ENCODE measurements around the gene ZC2HC1C. TPM values are rescaled to one million over a fixed set of nuclear protein-coding genes. Genes with fewer than 3 reads are reported as not detected.

The ZC2HC1C gene
- total RNA-seq, 2 experiments from 2014 or later = 0.41 to 0.45 TPM

- Mint-ChIP-seq H3K9me3 (no peaks in the 10 kb centered on the region), H3K4me1 (ENCODE audit: low read depth) (peaks cover 12% of the 10 kb centered on the region), H3K27ac (peak overlapping the region; percentile 7), H3K36me3 (ENCODE audit: low read depth) (peaks cover 43% of the 10 kb centered on the region), H3K4me3 (no peak overlapping the region), H3K27me3 (no peaks in the 10 kb centered on the region)
- intact Hi-C loops (cut with micrococcal nuclease) = no loop called here
- ATAC-seq (peak; percentile 72), DNase-seq (no peak)
- ChIA-PET CTCF (no interaction called here), POLR2A (no interaction called here)
- no peak for TF ChIP-seq CTCF (IDR thresholded peaks at IDR 0.05)
These were observed 44.6 kb downstream of the ZC2HC1C start for GRCh38 chr14:75113932-75114539.

GRCh38 chr14:75119056-75119455, 49.6 kb downstream of the ZC2HC1C start:
- CTCF ChIA-PET = interaction anchor here (1.8 kb wide), 1 partner anchor 31 kb away, joined by 4 read pairs; no protein-coding TSS in a partner anchor

GRCh38 chr14:75120541-75121291, 51.3 kb downstream of the ZC2HC1C start:
- CTCF ChIA-PET = interaction anchor here (1.8 kb wide), 1 partner anchor 33 kb away, joined by 4 read pairs; no protein-coding TSS in a partner anchor
- no peak for TF ChIP-seq CTCF (IDR thresholded peaks at IDR 0.05)
- Mint-ChIP-seq H3K4me3 (no peak overlapping the region), H3K27me3 (no peaks in the 10 kb centered on the region), H3K27ac (no peak overlapping the region), H3K9me3 (no peaks in the 10 kb centered on the region), H3K4me1 (ENCODE audit: low read depth) (peaks cover 34% of the 10 kb centered on the region), H3K36me3 (ENCODE audit: low read depth) (peaks cover 34% of the 10 kb centered on the region)
- ATAC-seq (no peak), DNase-seq (no peak)
- POLR2A ChIA-PET = no interaction called here
- intact Hi-C loops (cut with micrococcal nuclease) = no loop called here

More at GRCh38 chr14:75119056-75119455, 49.6 kb downstream of the ZC2HC1C start:
- Mint-ChIP-seq H3K36me3 (ENCODE audit: low read depth) (peaks cover 34% of the 10 kb centered on the region), H3K4me3 (no peak overlapping the region), H3K9me3 (no peaks in the 10 kb centered on the region), H3K4me1 (ENCODE audit: low read depth) (peaks cover 24% of the 10 kb centered on the region), H3K27me3 (no peaks in the 10 kb centered on the region), H3K27ac (no peak overlapping the region)
- no peak for DNase-seq
- no peak for ATAC-seq
- intact Hi-C loops (cut with micrococcal nuclease) = no loop called here
- TF ChIP-seq CTCF (IDR thresholded peaks at IDR 0.05) = no peak
- POLR2A ChIA-PET = no interaction called here

- no peak overlapping the region for H3K27ac Mint-ChIP-seq
- no peak for TF ChIP-seq CTCF (IDR thresholded peaks at IDR 0.05)
- H3K27me3 Mint-ChIP-seq = no peaks in the 10 kb centered on the region
- no peaks in the 10 kb centered on the region for H3K9me3 Mint-ChIP-seq
- intact Hi-C loops (cut with micrococcal nuclease) = no loop called here
- H3K36me3 Mint-ChIP-seq (ENCODE audit: low read depth) = peaks cover 32% of the 10 kb centered on the region
- CTCF ChIA-PET = interaction anchor here (1.2 kb wide), 1 partner anchor 181 kb away, joined by 3 read pairs; no protein-coding TSS in a partner anchor
- H3K4me3 Mint-ChIP-seq = no peak overlapping the region
- DNase-seq (no peak), ATAC-seq (no peak)
- peaks cover 38% of the 10 kb centered on the region for H3K4me1 Mint-ChIP-seq (ENCODE audit: low read depth)
- POLR2A ChIA-PET = no interaction called here
These were observed 52.1 kb downstream of the ZC2HC1C start for GRCh38 chr14:75121552-75121951.

- Mint-ChIP-seq H3K27ac (peak overlapping the region; percentile 70), H3K4me1 (ENCODE audit: low read depth) (peaks cover 45% of the 10 kb centered on the region), H3K4me3 (peak overlapping the region; percentile 18), H3K9me3 (no peaks in the 10 kb centered on the region), H3K27me3 (no peaks in the 10 kb centered on the region), H3K36me3 (ENCODE audit: low read depth) (peaks cover 22% of the 10 kb centered on the region)
- ATAC-seq = no peak
- CTCF ChIA-PET = interaction anchor here (0.7 to 4.4 kb wide), 3 partner anchors 14 to 180 kb away, joined by 3 to 29 read pairs (median 8); no protein-coding TSS in a partner anchor
- peak; percentile 30 for DNase-seq
- intact Hi-C loops (cut with micrococcal nuclease) = no loop called here
- POLR2A ChIA-PET = no interaction called here
- TF ChIP-seq CTCF (IDR thresholded peaks at IDR 0.05) = no peak
These were observed 54.5 kb downstream of the ZC2HC1C start for GRCh38 chr14:75123991-75124390.

Measured in activated CD8-positive, alpha-beta T cell treated with anti-CD3 and anti-CD28 coated beads for 36 hours (primary cell).